Hepatocyte (in vitro differentiated cells): Measurements from ENCODE around the gene TWSG1. TPM values are rescaled to one million over a fixed set of nuclear protein-coding genes. Genes with fewer than 3 reads are reported as not detected.
A peak's percentile ranks its signal among the peaks of the same experiment; 100 is the strongest.
"Not testable (repeated sequence)": the region's sequence is repeated elsewhere in the genome, so short reads cannot be mapped to it uniquely, and the experiment has no call there.

Experiments
- DNase-seq: peaks from one replicate; pipeline ENCODE4 v3.0.0-alpha.2; 2016; ENCODE audit warnings: low spot score
- H2AFZ ChIP-seq: fragments of 200-600 bp; sonication (generic); 2 replicates; pipeline ENCODE4 v1.6.0; 2016; ENCODE audit warnings: antibody characterized with exemption, mild to moderate bottlenecking
- H3K27ac ChIP-seq: fragments of 200-600 bp; sonication (generic); 2 replicates; pipeline ENCODE4 v1.5.1; 2016; ENCODE audit warnings: mild to moderate bottlenecking
- H3K27me3 ChIP-seq: fragments of 200-600 bp; sonication (generic); 2 replicates; pipeline ENCODE4 v1.6.1; 2016
- H3K36me3 ChIP-seq: fragments of 200-600 bp; sonication (generic); replicated peaks from 2 replicates; pipeline ENCODE4 v1.5.1; 2016; ENCODE audit warnings: low read depth; ENCODE audit not compliant: insufficient read depth
- H3K4me1 ChIP-seq: fragments of 200-600 bp; sonication (generic); 2 replicates; pipeline ENCODE4 v1.5.1; 2016; ENCODE audit warnings: mild to moderate bottlenecking, moderate library complexity; ENCODE audit not compliant: insufficient read depth
- H3K4me2 ChIP-seq: fragments of 200-600 bp; sonication (generic); 2 replicates; pipeline ENCODE4 v1.6.0; 2016
- H3K4me3 ChIP-seq: fragments of 200-600 bp; sonication (generic); 2 replicates; pipeline ENCODE4 v1.5.1; 2016; ENCODE audit warnings: mild to moderate bottlenecking
- H3K79me2 ChIP-seq: fragments of 200-600 bp; sonication (generic); 2 replicates; pipeline ENCODE4 v1.6.0; 2017; ENCODE audit warnings: mild to moderate bottlenecking
- H3K9me2 ChIP-seq: fragments of 200-600 bp; sonication (generic); replicated peaks from 2 replicates; pipeline ENCODE4 v1.6.0; 2017; ENCODE audit warnings: mild to moderate bottlenecking; ENCODE audit not compliant: insufficient read depth
- H3K9me3 ChIP-seq: fragments of 200-600 bp; sonication (generic); 2 replicates; pipeline ENCODE4 v1.5.1; 2016; ENCODE audit warnings: low read depth, mild to moderate bottlenecking
- H4K20me1 ChIP-seq: fragments of 200-600 bp; sonication (generic); 2 replicates; pipeline ENCODE4 v1.6.0; 2016; ENCODE audit warnings: mild to moderate bottlenecking; ENCODE audit not compliant: insufficient read depth, poor library complexity, severe bottlenecking
- EZH2 ChIP-seq: fragments of 200-600 bp; sonication (generic); IDR thresholded peaks from 2 replicates; pipeline ENCODE4 v1.6.1; 2016; ENCODE audit warnings: antibody characterized with exemption, mild to moderate bottlenecking, borderline replicate concordance
- EZH2phosphoT487 ChIP-seq: fragments of 200-600 bp; sonication (generic); IDR thresholded peaks from one replicate; pipeline ENCODE4 v1.6.1; 2018; ENCODE audit warnings: antibody characterized with exemption, mild to moderate bottlenecking, low read depth, moderate library complexity; ENCODE audit not compliant: unreplicated experiment, severe bottlenecking
- WGBS: methylation state at CpG from one replicate; pipeline ENCODE4 v1.1.6; 2016; ENCODE audit warnings: low lambda C conversion rate; ENCODE audit errors: missing lambda C conversion rate; 5-methylcytosine and 5-hydroxymethylcytosine counted together
- polyA plus RNA-seq: library from polyadenylated mRNA; unstranded; fragments of >200 nt; fragmentation: Nextera tagmentation; extraction: Ambion mirVana; gene quantifications from 2 replicates; pipeline ENCODE4 v1.2.1, GENCODE V29; 2016
- total RNA-seq: library from RNA; depleted of rRNA; stranded (reverse); fragments of >200 nt; gene quantifications from 2 replicates; pipeline ENCODE4 v1.2.3, GENCODE V29; 2014
- TF ChIP-seq, protein P1 (sequence below): fragments of 200-600 bp; sonication (generic); IDR thresholded peaks from 2 replicates; pipeline ENCODE4 v1.5.1; 2016; ENCODE audit warnings: antibody characterized with exemption, mild to moderate bottlenecking; ENCODE audit not compliant: poor library complexity

Gene TWSG1
- total and polyA plus RNA-seq, 2 experiments from 2014 or later: 36.7 to 61.4 TPM

GRCh38 chr18:9447334-9447733, 112.8 kb downstream of the TWSG1 start:
- no peak overlapping the region for H3K27ac ChIP-seq
- WGBS: 78% methylated on average over 7 of the region's 7 CpGs

GRCh38 chr18:9449600-9450414, 115.2 kb downstream of the TWSG1 start:
- H3K9me2 ChIP-seq: no peaks in the 10 kb centered on the region
- H3K27me3 ChIP-seq: no peaks in the 10 kb centered on the region
- TF ChIP-seq EZH2phosphoT487: no peak
- TF ChIP-seq EZH2: no peak
- TF ChIP-seq, protein P1, sequence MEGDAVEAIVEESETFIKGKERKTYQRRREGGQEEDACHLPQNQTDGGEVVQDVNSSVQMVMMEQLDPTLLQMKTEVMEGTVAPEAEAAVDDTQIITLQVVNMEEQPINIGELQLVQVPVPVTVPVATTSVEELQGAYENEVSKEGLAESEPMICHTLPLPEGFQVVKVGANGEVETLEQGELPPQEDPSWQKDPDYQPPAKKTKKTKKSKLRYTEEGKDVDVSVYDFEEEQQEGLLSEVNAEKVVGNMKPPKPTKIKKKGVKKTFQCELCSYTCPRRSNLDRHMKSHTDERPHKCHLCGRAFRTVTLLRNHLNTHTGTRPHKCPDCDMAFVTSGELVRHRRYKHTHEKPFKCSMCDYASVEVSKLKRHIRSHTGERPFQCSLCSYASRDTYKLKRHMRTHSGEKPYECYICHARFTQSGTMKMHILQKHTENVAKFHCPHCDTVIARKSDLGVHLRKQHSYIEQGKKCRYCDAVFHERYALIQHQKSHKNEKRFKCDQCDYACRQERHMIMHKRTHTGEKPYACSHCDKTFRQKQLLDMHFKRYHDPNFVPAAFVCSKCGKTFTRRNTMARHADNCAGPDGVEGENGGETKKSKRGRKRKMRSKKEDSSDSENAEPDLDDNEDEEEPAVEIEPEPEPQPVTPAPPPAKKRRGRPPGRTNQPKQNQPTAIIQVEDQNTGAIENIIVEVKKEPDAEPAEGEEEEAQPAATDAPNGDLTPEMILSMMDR: no peak
- WGBS: 47% methylated on average over 12 of the region's 12 CpGs
- H2AFZ ChIP-seq: peak overlapping the region; percentile 41
- no peaks in the 10 kb centered on the region for H3K36me3 ChIP-seq
- no peaks in the 10 kb centered on the region for H3K9me3 ChIP-seq
- H3K79me2 ChIP-seq: no peaks in the 10 kb centered on the region
- H3K4me2 ChIP-seq: peak overlapping the region; percentile 51
- H3K4me3 ChIP-seq: no peak overlapping the region
- no peaks in the 10 kb centered on the region for H4K20me1 ChIP-seq
- H3K4me1 ChIP-seq: peaks cover 3% of the 10 kb centered on the region
- DNase-seq: peak; percentile 17
- H3K27ac ChIP-seq: peak overlapping the region; percentile 2

More at GRCh38 chr18:9447334-9447733, 112.8 kb downstream of the TWSG1 start:
- Histone ChIP-seq H4K20me1 (no peaks in the 10 kb centered on the region), H3K27me3 (no peaks in the 10 kb centered on the region), H3K9me3 (no peaks in the 10 kb centered on the region), H3K9me2 (no peaks in the 10 kb centered on the region), H2AFZ (no peak overlapping the region), H3K4me3 (no peak overlapping the region), H3K79me2 (no peaks in the 10 kb centered on the region), H3K4me2 (no peak overlapping the region), H3K36me3 (no peaks in the 10 kb centered on the region), H3K4me1 (peaks cover 3% of the 10 kb centered on the region)
- DNase-seq: no peak
- TF ChIP-seq EZH2 (no peak), EZH2phosphoT487 (no peak)
- TF ChIP-seq, protein P1: no peak

DNA sequence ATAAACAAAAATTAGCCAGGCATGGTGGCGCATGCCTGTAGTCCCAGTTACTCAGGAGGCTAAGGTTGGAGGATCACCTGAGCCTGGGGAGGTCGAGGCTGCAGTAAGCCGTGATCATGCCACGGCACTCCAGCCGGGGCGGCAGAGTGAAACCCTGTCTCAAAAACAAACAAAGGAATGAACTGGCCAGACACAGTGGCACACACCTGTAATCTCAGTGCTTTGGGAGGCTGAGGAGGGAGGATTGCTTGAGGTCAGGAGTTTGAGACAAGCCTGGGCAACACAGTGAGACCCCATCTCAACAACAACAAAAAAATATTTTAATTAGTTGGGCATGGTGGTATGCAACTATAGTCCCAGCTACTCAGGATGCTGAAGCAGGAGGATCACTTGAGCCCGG, 116.3 kb downstream of the TWSG1 start:
- not testable (repeated sequence) for H3K4me2 ChIP-seq, H3K36me3 ChIP-seq, H3K4me3 ChIP-seq, H3K4me1 ChIP-seq, H3K79me2 ChIP-seq, H3K27me3 ChIP-seq, DNase-seq, H3K27ac ChIP-seq, H2AFZ ChIP-seq, H3K9me3 ChIP-seq, H4K20me1 ChIP-seq, H3K9me2 ChIP-seq
- WGBS: 96% methylated on average over 7 of the region's 7 CpGs

Other genes with a start within 250 kb of the TWSG1 start
- 170 and 178 TPM in 2 replicates for gene NDUFV2, start 232.1 kb upstream of the TWSG1 start, total RNA-seq
- 233 and 238 TPM in 2 replicates for gene NDUFV2, start 232.1 kb upstream of the TWSG1 start, polyA plus RNA-seq
- 28.5 and 29.2 TPM in 2 replicates for gene ANKRD12, start 198.0 kb upstream of the TWSG1 start, total RNA-seq
- 34.3 and 39.7 TPM in 2 replicates for gene ANKRD12, start 198.0 kb upstream of the TWSG1 start, polyA plus RNA-seq
- gene RALBP1, start 140.7 kb downstream of the TWSG1 start, total RNA-seq: 46.8 and 55.0 TPM in 2 replicates
- 41.2 and 41.3 TPM in 2 replicates for gene RALBP1, start 140.7 kb downstream of the TWSG1 start, polyA plus RNA-seq